Measurements from ENCODE around the gene FKBP1A. TPM values are rescaled to one million over a fixed set of nuclear protein-coding genes. Genes with fewer than 3 reads are reported as not detected.

Gene FKBP1A
- total and polyA plus RNA-seq, 8 donors, result 33.0 to 283 (median 149) TPM

DNA sequence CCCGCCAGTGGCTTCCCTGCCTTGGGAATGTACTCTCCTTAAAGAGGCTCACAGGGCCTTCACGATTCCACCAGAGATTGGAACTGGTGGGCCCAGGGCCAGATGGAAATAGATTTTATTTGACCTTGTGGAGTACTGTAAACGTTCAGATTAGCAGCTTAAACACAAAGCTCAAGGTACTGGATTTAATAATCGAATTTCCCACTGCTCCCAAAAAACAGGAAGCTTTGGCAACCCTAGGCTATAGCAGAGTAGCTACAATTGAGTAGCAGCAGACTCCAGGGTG, 71.3 kb downstream of the FKBP1A start:
- intact Hi-C loops (cut with DNase I; ENCODE audit: low total_unique reads), result no loop called here
- 19 to 44% (median 29%) methylated on average over 4 of the region's 4 CpGs for WGBS, 5 donors
- peaks cover 15 to 41% (median 23%) of the 10 kb centered on the region in 4 donors for H3K4me1 ChIP-seq
- H3K27ac ChIP-seq, result peak overlapping the region in 3 of 5 donors; percentile 98 to 99 (median 99)
- no peaks in the 10 kb centered on the region for H3K9me3 ChIP-seq
- no peak for DNase-seq
- no peak overlapping the region for H3K4me3 ChIP-seq
- TF ChIP-seq EP300 (IDR thresholded peaks at IDR 0.05), result no peak
- TF ChIP-seq POLR2A (IDR thresholded peaks at IDR 0.05), result no peak
- TF ChIP-seq, protein P1, sequence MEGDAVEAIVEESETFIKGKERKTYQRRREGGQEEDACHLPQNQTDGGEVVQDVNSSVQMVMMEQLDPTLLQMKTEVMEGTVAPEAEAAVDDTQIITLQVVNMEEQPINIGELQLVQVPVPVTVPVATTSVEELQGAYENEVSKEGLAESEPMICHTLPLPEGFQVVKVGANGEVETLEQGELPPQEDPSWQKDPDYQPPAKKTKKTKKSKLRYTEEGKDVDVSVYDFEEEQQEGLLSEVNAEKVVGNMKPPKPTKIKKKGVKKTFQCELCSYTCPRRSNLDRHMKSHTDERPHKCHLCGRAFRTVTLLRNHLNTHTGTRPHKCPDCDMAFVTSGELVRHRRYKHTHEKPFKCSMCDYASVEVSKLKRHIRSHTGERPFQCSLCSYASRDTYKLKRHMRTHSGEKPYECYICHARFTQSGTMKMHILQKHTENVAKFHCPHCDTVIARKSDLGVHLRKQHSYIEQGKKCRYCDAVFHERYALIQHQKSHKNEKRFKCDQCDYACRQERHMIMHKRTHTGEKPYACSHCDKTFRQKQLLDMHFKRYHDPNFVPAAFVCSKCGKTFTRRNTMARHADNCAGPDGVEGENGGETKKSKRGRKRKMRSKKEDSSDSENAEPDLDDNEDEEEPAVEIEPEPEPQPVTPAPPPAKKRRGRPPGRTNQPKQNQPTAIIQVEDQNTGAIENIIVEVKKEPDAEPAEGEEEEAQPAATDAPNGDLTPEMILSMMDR (IDR thresholded peaks at IDR 0.05), result no peak
- TF ChIP-seq POLR2AphosphoS5 (IDR thresholded peaks at IDR 0.05), result no peak
- H3K36me3 ChIP-seq, result peaks cover 0 to 16% (median 6%) of the 10 kb centered on the region in 4 donors
- no peaks in the 10 kb centered on the region for H3K27me3 ChIP-seq

DNA sequence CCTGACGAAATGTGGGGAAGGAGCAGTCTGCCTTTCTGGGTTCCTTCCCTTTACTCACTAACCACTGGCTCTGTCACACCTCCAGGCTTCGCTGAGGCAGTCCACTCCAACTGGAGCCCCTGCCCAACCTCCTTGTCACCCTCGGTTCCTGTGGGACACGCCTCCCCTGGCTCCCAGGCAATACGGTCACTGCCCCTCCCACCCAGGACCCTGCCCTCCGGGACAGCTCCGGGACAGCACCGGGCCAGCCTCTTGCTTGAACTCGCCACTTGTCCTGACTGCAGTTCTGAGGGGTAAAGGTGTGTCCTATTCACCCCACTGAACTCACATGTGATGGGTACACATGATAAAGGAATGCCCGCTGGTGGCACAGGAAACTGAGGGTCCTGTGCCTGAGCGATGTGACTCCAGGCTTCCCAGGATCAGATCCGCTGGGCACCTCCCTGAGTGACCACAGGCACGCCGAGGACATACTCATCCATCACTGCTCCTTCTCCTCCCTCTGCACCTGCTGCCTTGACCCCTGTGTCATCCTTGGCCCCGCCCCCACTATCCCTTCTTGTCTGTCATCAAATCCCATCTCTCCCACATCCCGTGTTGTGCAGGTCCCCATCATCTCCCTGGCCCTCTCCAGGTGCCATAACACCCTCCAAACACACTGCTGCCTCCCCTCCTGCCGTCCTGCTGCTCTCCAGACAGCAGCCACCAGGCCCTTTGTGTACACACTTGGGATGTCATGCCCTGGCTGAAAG, 71.8 kb downstream of the FKBP1A start:
- intact Hi-C loops (cut with DNase I; ENCODE audit: low total_unique reads), result no loop called here

GRCh38 chr20:1320016-1320415, 72.8 kb downstream of the FKBP1A start:
- WGBS, 5 donors, result 87 to 96% (median 94%) methylated on average over 6 of the region's 6 CpGs
- Histone ChIP-seq H3K4me3 (no peak overlapping the region), H3K27me3 (no peaks in the 10 kb centered on the region), H3K9me3 (no peaks in the 10 kb centered on the region), H3K27ac (no peak overlapping the region), H3K4me1 (peaks cover 7 to 33% (median 14%) of the 10 kb centered on the region in 4 donors), H3K36me3 (peaks cover 0 to 24% (median 6%) of the 10 kb centered on the region in 4 donors)
- no peak for DNase-seq
- TF ChIP-seq POLR2AphosphoS5 (IDR thresholded peaks at IDR 0.05) (no peak), POLR2A (IDR thresholded peaks at IDR 0.05) (no peak), EP300 (IDR thresholded peaks at IDR 0.05) (no peak)
- TF ChIP-seq, protein P1 (IDR thresholded peaks at IDR 0.05), result no peak
- intact Hi-C loops (cut with DNase I; ENCODE audit: low total_unique reads), result no loop called here

More for the DNA sequence above, 71.8 kb downstream of the FKBP1A start:
- H3K27ac ChIP-seq, result peak overlapping the region in 3 of 5 donors; percentile 98 to 99 (median 99)
- DNase-seq, result no peak
- no peak for TF ChIP-seq POLR2AphosphoS5 (IDR thresholded peaks at IDR 0.05)
- TF ChIP-seq POLR2A (IDR thresholded peaks at IDR 0.05), result no peak
- no peak for TF ChIP-seq EP300 (IDR thresholded peaks at IDR 0.05)
- TF ChIP-seq, protein P1 (IDR thresholded peaks at IDR 0.05), result no peak
- no peaks in the 10 kb centered on the region for H3K9me3 ChIP-seq
- H3K27me3 ChIP-seq, result no peaks in the 10 kb centered on the region
- WGBS, 5 donors, result 62 to 74% (median 68%) methylated on average over 14 to 17 of the region's 17 CpGs
- H3K4me1 ChIP-seq, result peaks cover 10 to 36% (median 18%) of the 10 kb centered on the region in 4 donors
- peaks cover 0 to 21% (median 6%) of the 10 kb centered on the region in 4 donors for H3K36me3 ChIP-seq
- no peak overlapping the region for H3K4me3 ChIP-seq

- Histone ChIP-seq H3K27ac (no peak overlapping the region), H3K4me3 (no peak overlapping the region), H3K9me3 (no peaks in the 10 kb centered on the region), H3K27me3 (no peaks in the 10 kb centered on the region), H3K36me3 (peaks cover 0 to 24% (median 6%) of the 10 kb centered on the region in 4 donors), H3K4me1 (peaks cover 1 to 27% (median 8%) of the 10 kb centered on the region in 4 donors)
- intact Hi-C loops (cut with DNase I; ENCODE audit: low total_unique reads), result loop anchor here (5.0 kb wide), 1 partner anchor 68 kb away; no protein-coding TSS in a partner anchor
- WGBS, 5 donors, result 80 to 99% (median 86%) methylated on average over 3 to 4 of the region's 4 CpGs
- TF ChIP-seq EP300 (IDR thresholded peaks at IDR 0.05) (no peak), POLR2A (IDR thresholded peaks at IDR 0.05) (no peak)
- TF ChIP-seq, protein P1 (IDR thresholded peaks at IDR 0.05), result no peak
- DNase-seq, result no peak
Measured at GRCh38 chr20:1319462-1319861, 73.4 kb downstream of the FKBP1A start.

Measured in stomach (tissue), 9 donors.